H1 (cell line): ENCODE results near the gene B3GALT4. TPM values are rescaled to one million over a fixed set of nuclear protein-coding genes. Genes with fewer than 3 reads are reported as not detected.

ENCODE experiments used
- ASH2L ChIP-seq: fragments of 200-600, 300-600 bp; sonication (generic); IDR thresholded peaks from one replicate; pipeline ENCODE4 v1.7.1; 2017; ENCODE audit warnings: low read length
- CTCF ChIP-seq, 3 experiments: IDR thresholded peaks; 1 replicate in 2 of 3; 2 replicates in 1 of 3; pipeline versions ENCODE4 v1.5.1 to v1.6.1; 2011; ENCODE audit warnings: low read length in 3 of 3, mild to moderate bottlenecking in 3 of 3, inconsistent platforms in 2 of 3, low read depth in 1 of 3, moderate library complexity in 1 of 3; ENCODE audit not compliant: insufficient read depth in 1 of 3; ENCODE audit errors: control extremely low read depth in 1 of 3
- FOSL1 ChIP-seq: IDR thresholded peaks from 2 replicates; pipeline ENCODE4 v1.6.1; 2011; ENCODE audit warnings: mild to moderate bottlenecking, low read depth, low read length, moderate library complexity; ENCODE audit not compliant: insufficient read depth
- HDAC2 ChIP-seq, 2 experiments: fragments of 300-600 bp in 1 of 2; sonication (generic) in 1 of 2; IDR thresholded peaks; 2 replicates each; pipeline ENCODE4 v1.6.1; 2011 to 2012; ENCODE audit warnings: low read depth in 2 of 2, low read length in 2 of 2, mild to moderate bottlenecking in 2 of 2, moderate library complexity in 2 of 2, borderline replicate concordance in 1 of 2, inconsistent platforms in 1 of 2
- MAX ChIP-seq: IDR thresholded peaks from 2 replicates; pipeline ENCODE4 v1.6.1; 2012; ENCODE audit warnings: inconsistent platforms
- POLR2A ChIP-seq, 2 experiments: IDR thresholded peaks; 1 replicate in 1 of 2; 2 replicates in 1 of 2; pipeline ENCODE4 v1.6.1; 2011; ENCODE audit warnings: low read depth in 2 of 2, low read length in 2 of 2, mild to moderate bottlenecking in 2 of 2; ENCODE audit errors: control extremely low read depth in 1 of 2
- RAD21 ChIP-seq, 2 experiments: IDR thresholded peaks in 1 of 2; conservative IDR thresholded peaks in 1 of 2; 2 replicates each; pipeline ENCODE4 v1.6.1; 2011; ENCODE audit warnings: low read depth in 2 of 2, low read length in 2 of 2, improper control_type of control experiment in 1 of 2, inconsistent platforms in 1 of 2, mild to moderate bottlenecking in 1 of 2, moderate library complexity in 1 of 2
- RNF2 ChIP-seq: fragments of 200-900, 300-1000 bp; sonication (generic); IDR thresholded peaks from 2 replicates; pipeline ENCODE4 v1.7.1; 2016; ENCODE audit warnings: borderline replicate concordance, low read depth, mild to moderate bottlenecking, antibody characterized with exemption, low read length; ENCODE audit not compliant: poor library complexity, severe bottlenecking; ENCODE audit errors: missing control alignments
- polyA plus RNA-seq, 7 experiments: library from polyadenylated mRNA; depleted of rRNA in 3 of 7; stranded (reverse) in 5 of 7; unstranded in 2 of 7; fragments of >200 nt in 5 of 7; fragments of 200-250 nt in 2 of 7; gene quantifications; 1 replicate in 5 of 7; 2 replicates in 1 of 7; 4 replicates in 1 of 7; pipeline versions ENCODE4 v1.2.1 to v1.2.3, GENCODE V29; 2011 to 2013; ENCODE audit warnings: missing spikeins in 2 of 7, mixed read lengths in 2 of 7
- total RNA-seq: library from RNA; stranded (reverse); fragmentation: NEBNext Ultra II Directional; extraction: Animal tissue kit (Norgen Biotek cat#: 25700); gene quantifications from 2 replicates; pipeline ENCODE4 v1.2.1, GENCODE V29; 2021

The B3GALT4 gene
- total and polyA plus RNA-seq, 2 of the 8 experiments (the other 6 are each of a cell fraction or from before 2014, with no cell fraction given): 2.2 to 3.0 TPM

- TF ChIP-seq CTCF (IDR thresholded peaks at IDR 0.05; ENCODE audit: control extremely low read depth in 1 of 3, insufficient read depth in 1 of 3, low read depth in 1 of 3, low read length in 3 of 3) (no peak), RAD21 (IDR thresholded peaks at IDR 0.05 in 1 of 2, conservative IDR thresholded peaks at IDR 0.05 in 1 of 2; ENCODE audit: low read depth in 2 of 2, low read length in 2 of 2) (no peak), ASH2L (no peak), RNF2 (no peak), POLR2A (IDR thresholded peaks at IDR 0.05; ENCODE audit: control extremely low read depth in 1 of 2, low read depth in 2 of 2, low read length in 2 of 2) (peak in 1 of 2 experiments; percentile 61; a peak in 2 of 3 replicates), FOSL1 (no peak), HDAC2 (IDR thresholded peaks at IDR 0.05; ENCODE audit: borderline replicate concordance in 1 of 2, low read depth in 2 of 2, low read length in 2 of 2) (no peak), MAX (0 out of 2 replicates have a peak, but pooled peaks have one; percentile 28)
Measured at GRCh38 chr6:33314943-33315792, 38.2 kb downstream of the B3GALT4 start (continued).
